ENCODE results near the gene ANGEL2.

Gene ANGEL2

DNA sequence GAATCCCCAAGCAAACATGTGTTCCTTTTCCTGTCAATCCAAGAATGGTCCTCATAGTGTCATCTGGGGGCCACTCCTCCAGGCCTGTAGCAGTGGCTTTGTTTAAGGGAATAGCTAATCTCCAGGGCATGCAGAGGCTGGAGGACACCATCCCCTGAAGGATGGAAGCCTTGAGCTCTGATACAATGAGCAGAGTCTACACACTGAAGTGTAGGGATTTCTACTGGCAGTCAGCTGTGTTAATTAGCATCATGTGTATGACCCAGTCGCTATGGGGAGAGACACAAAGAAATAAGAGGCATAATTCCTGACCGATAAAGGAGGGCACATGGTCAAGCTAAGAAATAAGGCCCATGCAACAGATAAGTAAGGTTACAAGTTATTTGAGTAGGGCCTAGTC lies 29.1 kb downstream of the ANGEL2 start:
- no peak for TF ChIP-seq POLR2A (IDR thresholded peaks at IDR 0.05; ENCODE audit: low read depth, low read length)
- DNase-seq (ENCODE audit: insufficient read length, low spot score) (no peak), FAIRE-seq (no peak)

DNA sequence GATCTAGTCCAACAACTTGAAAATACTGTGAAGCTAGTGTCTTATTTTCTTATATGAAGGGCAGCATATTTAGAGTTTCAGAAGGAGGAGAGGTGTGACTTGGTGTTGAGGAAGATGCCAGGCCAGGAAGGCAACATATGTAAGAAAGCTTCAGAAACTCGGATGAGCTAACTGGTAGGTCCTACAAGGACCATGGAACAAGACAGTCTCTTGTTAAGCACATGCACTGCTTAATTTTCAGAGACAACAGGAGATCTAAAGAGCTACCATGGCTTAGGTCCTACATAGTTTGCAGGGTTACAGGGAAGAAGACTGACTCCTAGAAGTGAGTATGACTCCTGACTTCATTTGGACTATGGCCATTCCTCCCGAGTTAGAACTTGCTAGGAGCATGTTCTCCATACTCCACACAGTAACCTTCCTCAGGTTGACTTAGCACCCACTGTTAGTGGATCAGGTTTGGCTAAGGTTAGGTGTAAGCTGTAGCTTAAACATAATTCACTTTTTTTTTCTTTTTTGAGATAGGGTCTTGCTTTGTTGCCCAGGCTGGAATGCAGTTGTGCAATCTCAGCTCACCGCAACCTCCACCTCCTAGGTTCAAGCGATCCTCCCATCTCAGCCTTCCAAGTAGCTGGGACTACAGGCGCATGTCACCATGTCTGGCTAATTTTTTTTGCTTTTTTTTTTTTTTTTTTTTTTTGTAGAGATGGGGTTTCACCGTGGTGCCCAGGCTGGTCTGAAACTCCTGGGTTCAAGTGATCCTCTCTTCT lies 31.0 kb downstream of the ANGEL2 start:
- no peak for TF ChIP-seq POLR2A (IDR thresholded peaks at IDR 0.05; ENCODE audit: low read depth, low read length)
- DNase-seq (ENCODE audit: insufficient read length, low spot score): no peak
- FAIRE-seq: no peak

DNA sequence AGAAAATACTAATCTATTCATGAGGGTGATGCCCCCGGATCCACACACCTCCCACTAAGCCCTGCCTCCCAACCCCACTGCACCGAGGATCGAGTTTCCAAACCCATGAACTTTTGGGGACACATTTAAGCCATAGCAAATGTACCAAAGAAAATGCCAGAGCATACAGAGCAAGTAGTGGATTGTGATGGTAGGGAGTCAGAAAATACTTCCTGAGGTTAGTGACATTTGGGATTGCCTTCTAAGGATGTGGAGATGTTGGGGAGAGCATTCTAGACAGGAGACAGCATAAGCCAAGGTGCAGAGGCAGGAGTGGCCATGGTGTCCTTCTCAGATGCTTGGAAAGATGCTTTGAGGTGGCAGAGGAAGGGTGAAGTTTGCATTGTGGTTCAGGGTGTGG lies 32.2 kb downstream of the ANGEL2 start:
- DNase-seq (ENCODE audit: insufficient read length, low spot score) (no peak), FAIRE-seq (no peak)
- TF ChIP-seq POLR2A (IDR thresholded peaks at IDR 0.05; ENCODE audit: low read depth, low read length): no peak

DNA sequence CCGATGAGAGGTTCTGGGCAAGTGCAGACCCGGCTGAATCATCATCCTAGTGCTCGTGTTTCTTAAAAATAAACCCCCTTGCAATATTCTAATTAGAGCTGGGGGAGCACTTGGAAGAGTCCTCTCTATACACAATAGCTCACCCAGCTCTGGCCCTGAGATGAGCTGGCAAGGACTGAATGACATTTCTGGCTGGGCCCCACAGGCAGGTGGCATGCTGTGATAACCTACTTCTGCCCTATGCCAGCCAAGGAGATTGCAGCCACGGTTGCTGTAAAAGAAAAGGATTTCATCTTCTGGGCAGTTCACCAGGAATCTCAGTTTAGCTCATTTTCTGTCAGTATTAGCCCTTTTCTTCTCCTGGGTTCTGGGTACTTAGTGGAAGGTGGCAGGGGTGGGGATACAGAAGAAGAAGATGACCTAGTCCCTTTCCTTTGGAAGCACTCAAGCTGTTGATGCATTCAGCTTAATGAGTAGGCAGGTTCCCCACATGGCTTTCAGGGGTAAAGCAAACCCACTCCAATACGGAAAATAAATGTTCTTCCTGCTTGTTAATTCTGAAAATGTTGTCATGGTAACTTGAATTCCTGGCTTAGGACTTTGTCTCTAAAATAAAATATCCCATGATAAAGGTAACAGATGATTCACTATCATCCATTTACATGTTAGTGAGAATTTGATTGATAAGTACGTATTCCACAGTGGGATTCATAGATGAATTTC lies 33.1 kb downstream of the ANGEL2 start:
- DNase-seq (ENCODE audit: insufficient read length, low spot score) (no peak), FAIRE-seq (no peak)
- no peak for TF ChIP-seq POLR2A (IDR thresholded peaks at IDR 0.05; ENCODE audit: low read depth, low read length)

DNA sequence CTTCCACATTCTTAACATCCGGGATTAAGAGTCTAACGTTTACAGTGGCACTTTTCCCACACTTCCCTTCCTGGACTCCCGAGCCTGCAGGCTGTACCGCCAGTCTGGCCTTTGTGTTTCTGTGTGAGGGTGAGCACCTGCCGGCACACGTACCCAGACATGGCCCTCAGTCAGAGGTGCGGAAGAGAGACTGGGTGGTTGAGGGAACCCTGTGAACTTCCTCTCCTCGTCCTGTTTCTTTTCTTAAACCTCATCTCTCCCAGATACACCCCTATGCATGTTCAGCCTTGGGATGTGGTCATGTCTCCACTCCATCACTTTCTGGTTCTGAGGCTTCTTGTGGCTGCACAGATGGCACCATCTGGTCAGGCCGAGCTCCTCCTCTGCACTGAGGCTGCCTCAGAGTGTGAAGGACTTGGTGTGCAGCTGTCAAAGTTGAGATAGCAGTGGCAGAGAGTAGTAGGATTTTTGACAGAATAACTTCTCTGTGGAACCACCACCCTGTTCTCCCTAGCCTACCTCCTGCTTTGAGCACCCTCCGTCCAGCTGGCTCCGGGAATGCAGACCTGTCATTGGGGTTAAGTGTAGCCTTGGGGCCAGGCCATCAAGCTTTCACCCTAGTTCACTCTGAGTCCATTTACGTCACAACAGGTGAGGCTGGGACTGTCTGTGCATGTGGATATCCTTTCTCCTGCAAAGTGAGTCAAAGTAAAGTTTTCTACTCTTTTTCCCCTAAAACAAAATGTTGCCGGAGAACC lies 33.9 kb downstream of the ANGEL2 start:
- DNase-seq (ENCODE audit: insufficient read length, low spot score) (no peak), FAIRE-seq (no peak)
- no peak for TF ChIP-seq POLR2A (IDR thresholded peaks at IDR 0.05; ENCODE audit: low read depth, low read length)

DNA sequence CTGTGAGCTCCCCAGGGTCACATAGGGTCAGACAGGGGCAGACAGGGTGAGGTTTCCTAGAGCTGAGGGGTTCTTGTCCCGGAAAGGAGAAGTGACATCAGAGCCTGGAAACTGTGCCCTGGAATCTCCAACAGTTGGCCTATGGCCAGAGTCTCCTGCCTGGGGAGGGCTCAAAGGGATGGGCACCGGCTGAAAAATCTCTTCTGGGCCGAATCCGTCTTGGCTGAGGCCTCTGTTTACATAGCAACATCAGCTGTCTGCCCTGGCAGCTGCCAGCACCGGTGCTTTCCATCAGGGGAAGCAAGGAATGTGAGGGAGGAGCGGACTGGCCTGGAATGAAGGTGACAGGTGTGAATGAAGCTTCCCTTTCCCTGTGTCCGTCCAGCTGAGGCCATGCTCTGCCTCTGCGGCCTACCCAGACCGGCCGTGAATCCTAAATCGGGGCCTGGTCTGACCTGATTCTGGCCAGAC lies 34.6 kb downstream of the ANGEL2 start:
- no peak for DNase-seq (ENCODE audit: insufficient read length, low spot score)
- no peak for FAIRE-seq
- TF ChIP-seq POLR2A (IDR thresholded peaks at IDR 0.05; ENCODE audit: low read depth, low read length): no peak

DNA sequence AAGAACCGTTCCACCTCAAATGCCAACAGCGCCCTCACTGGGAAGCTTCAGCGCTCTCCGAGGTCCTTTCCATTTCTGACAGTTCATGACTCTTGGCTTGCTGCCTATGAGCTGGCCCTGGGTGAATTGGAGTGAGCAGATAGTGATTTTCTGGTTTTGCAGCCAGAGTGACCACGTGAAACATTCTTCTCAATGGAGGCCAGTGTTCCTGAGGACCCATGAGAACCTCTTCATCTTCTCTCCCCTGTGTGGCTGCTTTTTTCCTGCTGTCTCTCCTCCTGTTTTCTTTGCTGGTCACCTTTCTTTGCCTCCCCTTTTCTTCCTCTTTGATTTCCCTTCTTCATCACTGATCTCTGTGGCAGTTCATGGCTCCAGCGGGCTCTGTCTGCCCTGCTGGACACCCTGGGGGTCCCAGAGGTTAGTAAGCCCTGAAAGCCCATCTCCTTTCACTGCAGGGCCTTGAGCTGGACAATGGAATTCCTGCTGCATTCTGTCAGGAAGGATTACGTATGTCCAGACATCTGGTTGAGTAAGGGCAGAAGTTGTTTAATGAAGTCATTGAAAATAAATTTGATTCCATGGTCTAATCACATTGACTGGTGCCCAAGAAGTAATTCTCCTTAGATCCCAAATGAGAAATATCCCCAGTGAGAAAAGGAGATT lies 35.4 kb downstream of the ANGEL2 start:
- no peak for TF ChIP-seq POLR2A (IDR thresholded peaks at IDR 0.05; ENCODE audit: low read depth, low read length)
- no peak for FAIRE-seq
- no peak for DNase-seq (ENCODE audit: insufficient read length, low spot score)

DNA sequence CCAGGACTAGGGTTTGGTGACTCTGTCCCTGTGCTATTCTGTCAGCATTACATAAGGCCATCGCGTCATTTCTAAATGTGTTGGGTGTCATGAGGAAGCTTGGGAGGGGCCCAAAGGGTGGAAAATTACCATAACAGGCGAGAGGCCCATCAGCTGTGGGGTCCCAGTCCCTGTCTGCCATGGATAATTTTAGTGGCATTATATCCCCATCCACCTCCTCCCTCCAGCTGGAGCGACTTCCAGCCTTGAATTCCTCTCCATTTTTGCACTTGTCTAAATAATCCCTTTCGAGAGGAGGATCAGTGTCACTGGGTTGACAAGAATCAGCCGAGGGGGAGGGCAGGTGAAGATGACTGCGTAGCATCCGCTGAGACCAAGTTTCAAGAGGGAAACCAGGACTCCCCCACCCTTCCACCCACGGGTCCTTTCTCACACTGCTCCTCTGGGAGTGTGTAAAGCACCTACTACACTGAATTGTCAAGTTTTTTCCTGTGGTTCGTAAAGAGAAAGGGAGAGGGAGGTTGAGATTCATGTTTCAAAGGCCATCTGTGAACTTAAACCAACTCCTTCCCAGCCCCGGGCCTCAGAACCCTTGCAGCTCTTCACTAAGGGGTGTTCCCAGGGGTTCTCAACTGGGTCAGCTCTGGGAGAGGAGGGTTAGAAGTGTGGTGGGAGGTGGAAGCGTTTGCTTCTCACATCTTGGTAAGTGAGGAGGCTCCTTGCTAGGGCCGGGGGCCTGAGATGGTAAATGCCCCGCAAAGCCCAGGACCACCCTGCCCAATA lies 36.1 kb downstream of the ANGEL2 start:
- DNase-seq (ENCODE audit: insufficient read length, low spot score) (no peak), FAIRE-seq (no peak)
- TF ChIP-seq POLR2A (IDR thresholded peaks at IDR 0.05; ENCODE audit: low read depth, low read length): no peak

DNA sequence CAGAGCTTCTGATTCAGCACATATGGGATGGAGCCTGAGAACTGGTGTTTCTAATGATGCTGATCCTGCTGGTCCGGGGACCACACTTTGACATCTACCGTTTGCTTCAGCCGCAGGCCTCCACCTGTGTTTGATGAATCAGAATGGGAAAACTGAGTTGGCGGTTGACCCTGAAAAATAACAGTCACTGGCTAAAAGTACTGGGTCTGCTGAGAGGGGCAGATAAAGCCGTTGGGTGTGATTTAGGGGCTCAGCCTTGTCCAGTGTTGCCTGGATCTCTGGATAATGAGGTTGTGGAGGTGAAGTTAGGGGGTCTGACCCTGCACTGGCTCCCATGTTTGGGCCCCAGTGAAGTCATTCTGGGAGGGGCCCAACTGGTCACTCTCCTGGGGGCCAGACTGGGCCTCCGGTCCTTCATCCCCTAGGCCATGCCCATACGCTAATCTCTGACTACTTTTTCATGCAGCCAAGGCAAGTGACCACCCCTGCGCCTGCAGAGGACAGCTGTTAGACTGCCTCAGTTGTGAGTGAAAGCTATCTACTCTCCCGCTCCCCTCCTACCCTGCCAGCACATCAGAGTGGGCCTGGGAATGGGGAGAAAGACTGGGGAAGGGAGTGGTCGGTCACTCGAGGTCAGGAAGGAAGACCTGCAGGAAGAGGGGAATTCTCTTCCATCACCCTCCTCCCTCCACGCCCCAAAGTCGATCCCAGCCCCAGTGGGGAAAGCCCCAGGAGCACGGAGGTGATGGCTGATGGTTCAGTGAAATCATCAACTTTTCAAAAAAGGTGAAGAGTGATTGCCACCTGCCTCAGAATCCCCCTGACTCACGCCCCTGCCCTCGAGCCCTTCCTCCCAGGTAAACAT lies 37.7 kb downstream of the ANGEL2 start:
- no peak for DNase-seq (ENCODE audit: insufficient read length, low spot score)
- no peak for FAIRE-seq
- TF ChIP-seq POLR2A (IDR thresholded peaks at IDR 0.05; ENCODE audit: low read depth, low read length): no peak

DNA sequence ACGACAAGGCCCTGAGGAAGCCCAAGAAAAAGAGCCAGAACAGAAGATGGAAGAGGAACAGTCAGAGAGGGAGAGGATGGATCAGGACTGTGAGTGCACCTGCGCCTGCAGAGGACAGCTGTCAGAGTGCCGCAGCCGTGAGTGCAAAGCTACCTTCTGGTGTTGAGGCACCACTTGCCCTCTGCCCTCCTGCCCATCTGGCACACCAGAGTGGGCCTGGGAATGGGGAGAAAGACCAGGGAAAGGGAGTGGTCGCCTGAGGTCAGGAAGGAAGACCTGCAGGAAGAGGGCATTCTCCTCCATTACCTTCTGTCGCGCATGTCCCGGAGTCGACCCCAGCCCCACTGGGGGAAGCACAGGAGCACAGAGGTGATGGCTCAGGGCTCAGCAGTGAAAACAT lies 39.1 kb downstream of the ANGEL2 start:
- DNase-seq (ENCODE audit: insufficient read length, low spot score) (no peak), FAIRE-seq (no peak)
- TF ChIP-seq POLR2A (IDR thresholded peaks at IDR 0.05; ENCODE audit: low read depth, low read length): no peak

DNA sequence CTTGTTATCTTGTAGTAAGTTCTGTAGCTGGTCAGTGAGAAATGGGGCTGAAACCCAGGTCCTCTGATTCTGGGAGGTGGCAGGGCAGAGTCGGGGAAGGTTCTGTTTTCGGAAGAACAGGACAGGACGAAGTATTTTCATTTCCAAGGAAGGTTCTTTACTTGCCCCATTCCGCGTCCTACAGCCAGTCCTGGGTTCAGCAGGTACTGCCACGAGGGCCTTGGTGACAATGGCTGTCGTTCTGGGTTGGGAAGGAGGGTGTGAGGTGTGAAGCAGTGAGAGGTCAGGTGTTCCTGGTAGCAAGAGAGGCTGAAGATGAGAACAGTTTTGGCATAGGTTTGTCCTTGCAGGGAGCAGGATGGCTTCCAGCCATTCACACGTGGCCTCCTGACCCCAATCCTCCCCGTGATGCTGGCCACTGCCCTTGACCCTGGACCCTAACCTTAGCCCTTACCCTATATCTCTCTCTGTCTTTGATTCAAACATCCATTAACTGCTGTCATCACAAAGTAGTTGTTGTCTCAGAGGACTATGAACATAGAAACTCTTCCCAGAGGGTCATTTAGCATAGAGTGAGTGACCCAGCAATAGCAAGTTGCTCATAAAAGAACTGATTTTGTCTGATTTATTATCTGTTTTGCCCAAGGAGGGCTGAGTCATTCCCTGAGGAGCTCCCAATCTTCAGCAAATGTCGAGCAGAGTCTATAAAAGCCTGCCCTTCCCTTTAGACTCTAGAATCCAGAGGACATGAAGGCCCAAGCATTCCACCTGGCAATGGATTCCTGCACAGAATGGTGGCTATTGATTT lies 40.4 kb downstream of the ANGEL2 start:
- no peak for FAIRE-seq
- TF ChIP-seq POLR2A (IDR thresholded peaks at IDR 0.05; ENCODE audit: low read depth, low read length): no peak
- no peak for DNase-seq (ENCODE audit: insufficient read length, low spot score)
